ENCODE results near the gene FAM240A. TPM values are rescaled to one million over a fixed set of nuclear protein-coding genes. Genes with fewer than 3 reads are reported as not detected.

The FAM240A gene
- total RNA-seq, 1 experiment from 2014 or later: not detected

- ChIA-PET CTCF (no interaction called here), POLR2A (ENCODE audit: low non-redundant PET) (no interaction called here)
- Histone ChIP-seq H3K27me3 (replicated peaks; ENCODE audit: insufficient read depth, low read depth, low read length, poor library complexity) (no peaks in the 10 kb centered on the region), H3K27ac (ENCODE audit: low read depth, low read length, poor library complexity, severe bottlenecking) (no peak overlapping the region), H3K4me3 (ENCODE audit: low read depth, low read length, poor library complexity, severe bottlenecking) (no peak overlapping the region), H3K36me3 (ENCODE audit: insufficient read depth, low read length, poor library complexity, severe bottlenecking) (no peaks in the 10 kb centered on the region), H3K4me1 (ENCODE audit: insufficient read depth, low read length, poor library complexity, severe bottlenecking) (no peaks in the 10 kb centered on the region), H3K9me3 (ENCODE audit: low read depth, low read length, poor library complexity, severe bottlenecking) (no peaks in the 10 kb centered on the region)
- BruUV-seq (replicated peaks): no TSS peak
- intact Hi-C loops (cut with micrococcal nuclease; ENCODE audit: unreplicated experiment): no loop called here
- no peak for DNase-seq (ENCODE audit: low spot score)
- TF ChIP-seq EZH2 (IDR thresholded peaks at IDR 0.05; ENCODE audit: borderline replicate concordance, low read depth, low read length, poor library complexity, severe bottlenecking): no peak
- TF ChIP-seq, protein P1, sequence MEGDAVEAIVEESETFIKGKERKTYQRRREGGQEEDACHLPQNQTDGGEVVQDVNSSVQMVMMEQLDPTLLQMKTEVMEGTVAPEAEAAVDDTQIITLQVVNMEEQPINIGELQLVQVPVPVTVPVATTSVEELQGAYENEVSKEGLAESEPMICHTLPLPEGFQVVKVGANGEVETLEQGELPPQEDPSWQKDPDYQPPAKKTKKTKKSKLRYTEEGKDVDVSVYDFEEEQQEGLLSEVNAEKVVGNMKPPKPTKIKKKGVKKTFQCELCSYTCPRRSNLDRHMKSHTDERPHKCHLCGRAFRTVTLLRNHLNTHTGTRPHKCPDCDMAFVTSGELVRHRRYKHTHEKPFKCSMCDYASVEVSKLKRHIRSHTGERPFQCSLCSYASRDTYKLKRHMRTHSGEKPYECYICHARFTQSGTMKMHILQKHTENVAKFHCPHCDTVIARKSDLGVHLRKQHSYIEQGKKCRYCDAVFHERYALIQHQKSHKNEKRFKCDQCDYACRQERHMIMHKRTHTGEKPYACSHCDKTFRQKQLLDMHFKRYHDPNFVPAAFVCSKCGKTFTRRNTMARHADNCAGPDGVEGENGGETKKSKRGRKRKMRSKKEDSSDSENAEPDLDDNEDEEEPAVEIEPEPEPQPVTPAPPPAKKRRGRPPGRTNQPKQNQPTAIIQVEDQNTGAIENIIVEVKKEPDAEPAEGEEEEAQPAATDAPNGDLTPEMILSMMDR (conservative IDR thresholded peaks at IDR 0.05; ENCODE audit: low read depth, low read length): no peak
These were observed 37.1 kb downstream of the FAM240A start for GRCh38 chr3:46649436-46649835.

DNA sequence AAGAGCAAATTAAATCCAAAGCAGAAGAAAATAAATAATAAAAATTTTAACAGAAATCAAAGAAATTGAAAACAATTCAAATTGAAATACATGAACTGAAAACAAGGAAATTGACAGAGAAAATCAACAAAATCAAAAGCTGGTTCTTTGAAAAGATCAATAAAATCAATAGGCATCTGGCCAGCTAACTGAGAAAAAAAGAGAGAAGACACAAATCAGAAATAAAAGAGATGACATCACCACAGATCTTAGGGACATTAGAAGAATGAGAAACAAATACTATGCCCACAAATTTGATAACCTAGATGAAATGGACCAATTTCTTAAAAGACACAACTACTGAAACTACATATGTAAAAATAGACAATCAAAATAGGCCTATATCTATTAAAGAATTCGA lies 38.8 kb downstream of the FAM240A start:
- no peaks in the 10 kb centered on the region for H3K4me1 ChIP-seq (ENCODE audit: insufficient read depth, low read length, poor library complexity, severe bottlenecking)
- no TSS peak for BruUV-seq (replicated peaks)
- ChIA-PET POLR2A (ENCODE audit: low non-redundant PET) (no interaction called here), CTCF (no interaction called here)
- DNase-seq (ENCODE audit: low spot score): no peak
- no peaks in the 10 kb centered on the region for H3K27me3 ChIP-seq (replicated peaks; ENCODE audit: insufficient read depth, low read depth, low read length, poor library complexity)
- TF ChIP-seq EZH2 (IDR thresholded peaks at IDR 0.05; ENCODE audit: borderline replicate concordance, low read depth, low read length, poor library complexity, severe bottlenecking): no peak
- TF ChIP-seq, protein P1 (conservative IDR thresholded peaks at IDR 0.05; ENCODE audit: low read depth, low read length): no peak
- H3K36me3 ChIP-seq (ENCODE audit: insufficient read depth, low read length, poor library complexity, severe bottlenecking): no peaks in the 10 kb centered on the region
- intact Hi-C loops (cut with micrococcal nuclease; ENCODE audit: unreplicated experiment): no loop called here
- H3K27ac ChIP-seq (ENCODE audit: low read depth, low read length, poor library complexity, severe bottlenecking): no peak overlapping the region
- no peak overlapping the region for H3K4me3 ChIP-seq (ENCODE audit: low read depth, low read length, poor library complexity, severe bottlenecking)
- no peaks in the 10 kb centered on the region for H3K9me3 ChIP-seq (ENCODE audit: low read depth, low read length, poor library complexity, severe bottlenecking)

GRCh38 chr3:46655271-46655670 lies 42.9 kb downstream of the FAM240A start:
- no TSS peak for BruUV-seq (replicated peaks)
- intact Hi-C loops (cut with micrococcal nuclease; ENCODE audit: unreplicated experiment): no loop called here
- no peaks in the 10 kb centered on the region for H3K27me3 ChIP-seq (replicated peaks; ENCODE audit: insufficient read depth, low read depth, low read length, poor library complexity)
- H3K36me3 ChIP-seq (ENCODE audit: insufficient read depth, low read length, poor library complexity, severe bottlenecking): no peaks in the 10 kb centered on the region
- ChIA-PET CTCF (no interaction called here), POLR2A (ENCODE audit: low non-redundant PET) (no interaction called here)
- H3K4me3 ChIP-seq (ENCODE audit: low read depth, low read length, poor library complexity, severe bottlenecking): no peak overlapping the region
- no peak for TF ChIP-seq EZH2 (IDR thresholded peaks at IDR 0.05; ENCODE audit: borderline replicate concordance, low read depth, low read length, poor library complexity, severe bottlenecking)
- TF ChIP-seq, protein P1 (conservative IDR thresholded peaks at IDR 0.05; ENCODE audit: low read depth, low read length): no peak
- H3K9me3 ChIP-seq (ENCODE audit: low read depth, low read length, poor library complexity, severe bottlenecking): no peaks in the 10 kb centered on the region
- no peak for DNase-seq (ENCODE audit: low spot score)
- no peaks in the 10 kb centered on the region for H3K4me1 ChIP-seq (ENCODE audit: insufficient read depth, low read length, poor library complexity, severe bottlenecking)
- H3K27ac ChIP-seq (ENCODE audit: low read depth, low read length, poor library complexity, severe bottlenecking): no peak overlapping the region

Data from A673 (cell line).